ENCODE measurements around the gene KANSL1L.

Gene KANSL1L

GRCh38 chr2:210174086-210174485 lies 2.9 kb upstream of the KANSL1L start:
- DNase-seq = no peak

DNA sequence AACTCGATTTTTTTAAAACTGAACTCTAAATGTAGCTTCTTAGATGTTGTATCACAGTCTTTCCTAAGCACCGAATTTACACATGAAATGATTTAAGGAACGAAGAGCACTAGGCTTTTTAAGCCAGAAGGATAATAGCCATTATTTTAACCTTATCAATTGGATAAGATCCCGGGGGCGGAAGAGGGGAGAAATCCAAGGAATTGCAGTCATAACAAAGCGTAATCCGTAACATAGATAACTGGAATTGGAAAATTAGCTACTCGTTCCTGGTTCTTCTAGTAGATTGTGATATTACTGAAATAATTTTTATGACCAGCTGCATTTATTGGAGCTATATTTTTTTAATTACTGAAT lies 988 bp upstream of the KANSL1L start:
- no peak for DNase-seq

DNA sequence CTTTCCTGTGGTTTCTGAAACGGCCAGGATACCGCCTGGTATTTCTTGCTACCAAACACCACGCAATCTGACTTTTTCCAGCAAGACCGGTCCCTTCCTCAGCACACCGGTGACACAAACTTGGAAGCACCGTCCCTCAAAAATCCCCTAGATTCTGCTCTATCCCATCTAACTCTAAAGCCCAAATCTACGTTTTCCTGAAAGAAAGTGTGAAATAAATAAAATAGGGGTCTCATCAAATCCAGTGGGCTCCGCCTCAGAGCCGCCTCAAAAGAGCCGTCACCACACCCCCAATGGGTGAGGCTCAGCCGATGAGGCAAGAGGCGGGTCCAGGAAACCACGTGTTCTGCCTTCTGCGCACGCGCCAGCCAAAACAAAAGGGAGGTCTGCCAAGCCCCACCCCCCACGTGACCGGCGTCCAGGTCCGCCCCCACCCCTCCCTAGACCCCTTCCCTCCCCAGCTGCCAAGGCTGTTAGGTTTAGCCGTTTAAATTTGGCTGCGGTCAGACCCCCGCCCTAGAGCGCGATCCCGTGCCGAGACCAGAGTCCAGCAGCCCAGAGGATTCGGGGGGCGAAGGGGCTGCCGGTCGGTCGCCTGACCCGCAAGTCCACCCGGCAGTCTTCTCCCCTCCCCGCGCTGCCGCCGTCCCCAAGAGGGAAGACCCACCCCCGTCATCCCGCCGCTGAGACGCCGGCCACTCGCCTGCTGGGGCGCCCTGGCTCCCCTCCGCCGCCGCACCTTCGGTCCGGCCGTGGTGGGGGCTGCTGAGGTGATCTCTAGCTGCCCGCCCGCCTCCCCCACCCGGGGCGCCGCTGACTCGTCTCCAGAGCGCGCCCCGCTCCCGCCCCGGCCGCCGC lies 534 bp downstream of the KANSL1L start:
- peak; percentile 98 for DNase-seq

DNA sequence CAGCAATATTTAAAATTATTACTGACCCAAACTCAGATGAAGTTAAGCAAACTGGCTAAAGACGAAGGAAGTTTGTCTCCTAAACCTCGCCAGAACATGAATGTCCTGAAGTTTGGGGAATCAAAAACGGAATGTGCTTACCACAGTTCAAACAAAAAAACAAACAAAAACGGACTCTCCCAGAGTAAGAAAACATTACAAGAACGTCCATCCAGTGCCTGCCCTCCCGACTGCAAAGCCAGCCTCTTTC lies 1.1 kb downstream of the KANSL1L start:
- DNase-seq = no peak

DNA sequence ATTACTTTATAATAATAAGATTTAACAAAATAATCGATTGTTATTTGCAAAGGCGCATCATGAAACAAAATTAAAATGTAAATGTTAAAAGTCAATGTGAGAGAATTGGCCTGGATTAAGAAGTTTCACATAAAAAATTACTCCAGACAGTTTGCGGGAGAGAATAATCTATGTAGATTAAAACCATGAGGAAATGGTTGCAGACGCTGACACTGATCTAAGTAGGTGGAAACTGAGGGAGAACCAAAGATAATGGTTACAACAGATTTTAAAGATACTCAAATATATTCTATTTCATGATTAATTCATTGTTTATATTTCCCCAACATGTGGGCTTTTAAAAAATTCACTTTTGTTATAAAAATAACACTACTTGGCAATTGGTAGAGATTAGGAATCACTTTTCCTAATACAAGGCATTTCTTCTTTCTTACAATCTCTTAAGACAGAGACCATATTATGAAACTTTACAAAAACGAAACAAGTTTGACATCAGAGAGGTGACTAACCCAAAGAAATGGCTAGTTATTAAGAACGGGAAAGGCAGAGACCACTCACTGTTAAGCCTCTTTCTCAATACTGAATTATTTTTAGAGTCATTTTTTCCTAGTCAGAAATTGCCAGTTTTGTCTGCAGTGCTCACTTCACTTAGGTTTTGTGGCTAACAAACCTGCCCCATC lies 1.6 kb downstream of the KANSL1L start:
- DNase-seq = peak; percentile 57

DNA sequence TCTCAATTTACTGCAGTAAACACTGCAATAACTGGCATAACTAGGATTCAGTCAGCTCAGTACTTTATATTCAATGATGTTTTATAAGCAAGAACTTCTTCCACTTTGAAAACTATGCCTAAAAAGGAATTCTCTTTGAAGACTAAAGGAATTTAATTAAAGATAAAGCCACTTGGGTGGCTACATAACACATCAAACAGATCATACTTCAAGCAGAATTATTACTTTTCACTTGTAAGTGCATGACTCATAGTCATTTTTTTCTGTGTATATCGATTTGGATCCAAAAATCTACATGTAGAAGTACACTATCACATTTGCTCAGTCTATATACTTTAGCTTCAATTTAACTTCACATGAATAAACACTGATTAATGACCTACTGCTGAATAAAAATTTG lies 4.0 kb downstream of the KANSL1L start:
- peak; percentile 26 for DNase-seq

DNA sequence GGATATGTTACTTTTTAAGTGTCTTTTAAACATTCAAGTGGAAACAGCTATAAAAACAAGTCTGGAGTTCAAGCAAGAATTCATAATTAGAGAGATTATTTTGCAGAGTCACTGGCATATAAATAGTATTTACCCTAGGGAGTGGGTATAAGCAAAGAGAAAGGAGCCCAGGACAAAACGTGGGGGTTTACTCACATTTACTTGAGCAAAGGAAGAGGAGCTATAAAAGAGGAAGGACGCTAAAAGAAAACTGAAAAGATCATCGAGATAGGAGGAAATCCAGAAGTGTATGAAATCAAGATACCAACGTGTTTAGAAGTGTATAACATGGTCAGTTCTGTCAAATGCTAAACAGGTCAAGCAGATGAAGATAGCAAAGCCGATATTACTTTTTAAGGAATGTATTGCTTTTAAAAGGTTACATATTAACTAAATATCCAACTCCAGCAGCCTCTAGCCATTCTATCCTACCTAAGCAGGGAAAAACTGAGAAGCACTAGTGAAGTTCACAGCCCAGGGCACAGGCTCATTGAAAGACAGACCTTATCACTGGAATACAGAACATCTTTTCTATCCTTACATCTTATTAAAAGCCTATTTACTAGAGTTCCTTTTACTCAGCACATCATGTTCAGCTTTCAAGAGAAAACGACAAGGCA lies 8.6 kb downstream of the KANSL1L start:
- DNase-seq = peak; percentile 42

GRCh38 chr2:210159059-210159458 lies 12.2 kb downstream of the KANSL1L start:
- no peak for DNase-seq

DNA sequence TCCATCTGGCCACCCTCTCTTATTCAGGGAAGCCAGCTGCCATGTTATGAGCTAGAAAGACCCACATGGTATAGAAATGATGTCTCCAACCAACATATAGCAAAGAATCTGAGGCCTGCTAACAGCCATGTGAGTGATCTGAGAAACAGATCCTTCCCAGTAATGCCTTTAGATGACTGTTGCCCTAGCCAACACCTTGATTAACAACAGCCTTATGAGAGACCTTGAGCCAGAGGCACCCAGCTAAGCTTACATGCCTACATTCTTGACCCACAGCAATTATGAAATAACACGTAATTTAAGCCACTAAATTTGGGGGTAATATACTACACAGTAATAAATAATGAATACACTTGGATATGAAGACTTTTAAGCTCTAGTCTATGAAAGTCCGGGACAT lies 13.0 kb downstream of the KANSL1L start:
- no peak for DNase-seq

DNA sequence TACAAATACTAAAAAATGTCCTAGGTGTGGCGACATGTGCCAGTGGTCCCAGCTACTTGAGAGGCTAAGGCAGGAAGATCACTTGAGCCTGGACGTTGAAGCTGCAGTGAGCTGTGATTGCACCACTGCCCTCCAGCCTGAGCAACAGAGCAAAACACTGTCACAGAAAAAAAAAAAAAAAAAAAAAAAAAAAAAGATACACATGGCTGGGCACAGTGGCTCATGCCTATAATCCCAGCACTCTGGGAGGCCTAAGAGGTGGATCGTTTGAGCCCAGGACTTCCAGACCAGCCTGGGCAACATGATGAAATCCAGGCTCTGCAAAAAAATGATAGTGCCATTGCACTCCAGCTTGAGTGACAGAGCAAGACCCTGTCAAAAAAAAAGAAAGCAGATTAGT lies 13.7 kb downstream of the KANSL1L start:
- no peak for DNase-seq

DNA sequence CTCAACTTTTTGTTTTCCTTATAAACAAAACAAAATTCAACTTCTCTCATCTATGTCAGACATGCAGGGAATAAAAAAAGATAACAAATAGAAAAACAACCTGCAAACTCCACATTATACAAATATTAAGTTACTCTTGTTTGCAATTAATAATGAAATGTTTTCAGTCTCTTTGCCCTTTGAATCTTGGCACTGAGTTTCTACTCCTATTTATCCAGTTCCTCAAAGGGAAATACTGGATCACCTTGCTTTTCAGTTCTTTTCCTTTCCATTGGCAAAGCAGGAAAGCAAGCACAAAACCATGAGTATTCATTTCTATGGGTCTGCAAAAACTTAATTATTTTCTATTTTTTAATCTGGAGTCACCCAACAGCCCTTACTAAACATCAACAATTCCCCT lies 23.6 kb downstream of the KANSL1L start:
- no peak for DNase-seq

DNA sequence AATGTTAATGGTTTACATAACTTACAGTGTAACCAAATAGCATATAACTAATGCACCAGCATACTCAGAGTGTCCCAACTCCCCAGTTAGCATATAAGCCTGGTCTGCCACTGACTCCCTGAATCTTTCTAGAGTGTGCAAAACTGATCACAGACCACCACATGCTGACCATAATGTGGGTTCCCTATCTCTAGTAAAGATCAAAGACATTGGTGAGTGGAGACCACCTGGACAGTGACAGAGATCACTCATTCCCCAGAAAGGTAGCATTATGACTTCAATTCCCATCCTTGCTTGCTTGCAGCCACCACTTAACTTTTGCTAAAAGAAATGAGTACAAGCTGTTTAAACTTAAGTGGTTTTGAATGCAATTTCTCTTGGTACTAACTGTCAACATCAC lies 39.0 kb downstream of the KANSL1L start:
- no peak for DNase-seq

DNA sequence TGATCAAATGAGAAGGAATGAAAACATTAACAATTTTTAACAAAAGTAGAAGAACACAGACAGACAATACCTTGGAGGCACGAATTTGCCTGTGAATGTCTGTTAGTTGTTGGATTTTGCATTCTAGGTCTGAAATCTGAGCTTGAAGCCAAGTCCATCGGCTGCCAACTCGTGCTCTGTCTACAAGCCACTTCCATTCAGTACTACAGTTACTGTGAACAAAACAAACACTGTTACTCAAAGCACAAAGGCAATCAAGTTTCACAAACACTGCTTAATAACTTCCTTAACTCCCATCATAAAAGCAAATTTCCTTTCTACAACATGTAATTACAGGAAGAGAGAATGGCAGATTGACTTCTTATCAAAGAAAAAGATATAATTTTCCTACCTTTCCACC lies 42.2 kb downstream of the KANSL1L start:
- no peak for DNase-seq

GRCh38 chr2:210113614-210114235 lies 57.5 kb downstream of the KANSL1L start:
- DNase-seq = no peak

- DNase-seq = no peak
Measured at GRCh38 chr2:210112871-210113270, 58.3 kb downstream of the KANSL1L start.

DNA sequence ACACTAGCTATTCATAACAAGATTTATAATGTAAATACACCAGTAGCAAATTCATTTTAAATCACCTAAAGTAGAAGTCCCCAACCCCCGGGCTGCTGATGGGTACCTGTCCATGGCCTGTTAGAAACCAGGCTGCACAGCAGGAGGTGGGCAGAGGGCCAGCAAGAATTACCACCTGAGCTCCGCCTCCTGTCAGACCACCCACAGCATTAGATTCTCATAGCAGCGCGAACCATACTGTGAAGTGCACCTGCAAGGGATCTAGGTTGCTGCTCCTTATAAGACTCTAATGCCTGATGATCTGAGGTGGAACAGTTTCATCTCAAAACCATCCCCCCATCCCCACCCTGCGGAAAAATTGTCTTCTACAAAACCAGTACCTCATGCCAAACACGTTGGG lies 71.3 kb downstream of the KANSL1L start:
- DNase-seq = no peak

GRCh38 chr2:210094787-210095186 lies 76.4 kb downstream of the KANSL1L start:
- DNase-seq = no peak

DNA sequence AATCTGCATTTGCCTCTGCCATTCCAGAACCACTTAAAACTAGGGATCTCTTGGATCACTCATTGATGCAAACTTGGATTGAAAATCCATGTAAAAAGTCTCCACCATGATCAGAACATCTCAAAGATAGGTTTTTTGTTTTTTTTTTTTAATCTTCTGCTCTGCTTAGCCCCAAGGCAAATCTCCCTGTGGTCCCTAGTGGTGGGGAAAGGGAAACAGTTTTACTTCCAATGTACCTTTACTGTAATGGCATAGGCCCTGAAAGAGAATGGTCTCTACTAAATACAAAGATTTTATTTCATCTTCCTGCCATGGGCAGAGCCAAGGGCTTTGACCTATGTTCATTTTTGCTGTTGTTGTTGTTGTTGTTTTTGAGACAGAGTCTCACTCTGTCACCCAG lies 78.4 kb downstream of the KANSL1L start:
- no peak for DNase-seq

DNA sequence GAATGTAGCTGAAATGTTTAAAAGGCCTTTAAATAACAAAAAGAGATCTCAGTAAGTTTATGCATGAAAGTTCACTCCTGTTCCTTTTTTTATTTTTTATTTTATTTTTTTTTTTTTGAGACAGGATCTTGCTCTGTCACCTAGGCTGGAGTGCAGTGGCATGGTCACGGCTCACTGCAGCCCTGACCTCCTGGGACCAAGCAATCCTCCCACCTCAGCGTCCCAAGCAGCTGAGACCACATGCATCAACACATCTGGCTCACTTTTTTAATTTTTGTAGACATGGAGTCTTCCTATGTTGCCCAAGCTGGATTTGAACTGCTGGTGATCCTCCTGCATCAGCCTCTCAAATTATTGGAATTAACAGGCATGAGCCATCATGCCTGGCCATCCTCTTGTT lies 84.3 kb downstream of the KANSL1L start:
- DNase-seq = no peak

GRCh38 chr2:210086292-210086691 lies 84.9 kb downstream of the KANSL1L start:
- no peak for DNase-seq

GRCh38 chr2:210072922-210073509 lies 98.2 kb downstream of the KANSL1L start:
- DNase-seq = peak; percentile 81

- DNase-seq = no peak
Measured at GRCh38 chr2:210072493-210072892, 98.7 kb downstream of the KANSL1L start.

- DNase-seq = no peak
Measured at GRCh38 chr2:210063306-210063705, 107.9 kb downstream of the KANSL1L start.

DNA sequence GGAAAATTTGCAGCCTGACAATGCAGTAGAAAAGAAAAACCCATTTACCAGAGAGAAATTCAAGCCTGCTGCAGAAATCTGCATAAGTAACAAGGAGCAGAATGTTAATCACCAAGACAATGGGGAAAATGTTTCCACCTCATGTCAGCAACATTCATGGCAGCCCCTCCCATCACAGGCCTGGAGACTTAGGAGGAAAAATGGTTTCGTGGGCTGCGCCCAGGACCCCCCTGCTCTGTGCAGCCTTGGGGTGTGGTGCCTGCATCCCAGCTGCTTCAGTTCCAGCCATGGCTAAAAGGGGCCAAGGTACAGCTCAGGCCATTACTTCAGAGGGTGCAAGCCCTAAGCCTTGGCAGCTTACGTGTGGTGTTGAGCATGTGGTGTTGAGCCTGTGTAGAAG lies 115.4 kb downstream of the KANSL1L start:
- no peak for DNase-seq

Data from hematopoietic multipotent progenitor cell treated with erythropoietin and hydrocortisone succinate and interleukin-3 and kit ligand, for 6 days (in vitro differentiated cells).